Measurements from ENCODE around the gene PGAM2.
A peak's percentile ranks its signal among the peaks of the same experiment; 100 is the strongest.

The PGAM2 gene

GRCh38 chr7:44076101-44076895, 10.9 kb upstream of the PGAM2 start:
- no peaks in the 10 kb centered on the region for H3K9me3 ChIP-seq
- intact Hi-C loops (cut with DNase I; ENCODE audit: low total_unique reads) = loop anchor here (5.0 kb wide), 1 partner anchor 41 kb away; no protein-coding TSS in a partner anchor
- no peak for DNase-seq
- no peak overlapping the region for H3K27ac ChIP-seq
- H3K4me3 ChIP-seq = no peak overlapping the region
- H3K27me3 ChIP-seq = no peaks in the 10 kb centered on the region
- peaks cover 26 to 84% (median 63%) of the 10 kb centered on the region in 3 donors for H3K36me3 ChIP-seq
- H3K4me1 ChIP-seq = peaks cover 4 to 51% (median 46%) of the 10 kb centered on the region in 4 donors
- TF ChIP-seq CTCF (IDR thresholded peaks at IDR 0.05) = no peak

DNA sequence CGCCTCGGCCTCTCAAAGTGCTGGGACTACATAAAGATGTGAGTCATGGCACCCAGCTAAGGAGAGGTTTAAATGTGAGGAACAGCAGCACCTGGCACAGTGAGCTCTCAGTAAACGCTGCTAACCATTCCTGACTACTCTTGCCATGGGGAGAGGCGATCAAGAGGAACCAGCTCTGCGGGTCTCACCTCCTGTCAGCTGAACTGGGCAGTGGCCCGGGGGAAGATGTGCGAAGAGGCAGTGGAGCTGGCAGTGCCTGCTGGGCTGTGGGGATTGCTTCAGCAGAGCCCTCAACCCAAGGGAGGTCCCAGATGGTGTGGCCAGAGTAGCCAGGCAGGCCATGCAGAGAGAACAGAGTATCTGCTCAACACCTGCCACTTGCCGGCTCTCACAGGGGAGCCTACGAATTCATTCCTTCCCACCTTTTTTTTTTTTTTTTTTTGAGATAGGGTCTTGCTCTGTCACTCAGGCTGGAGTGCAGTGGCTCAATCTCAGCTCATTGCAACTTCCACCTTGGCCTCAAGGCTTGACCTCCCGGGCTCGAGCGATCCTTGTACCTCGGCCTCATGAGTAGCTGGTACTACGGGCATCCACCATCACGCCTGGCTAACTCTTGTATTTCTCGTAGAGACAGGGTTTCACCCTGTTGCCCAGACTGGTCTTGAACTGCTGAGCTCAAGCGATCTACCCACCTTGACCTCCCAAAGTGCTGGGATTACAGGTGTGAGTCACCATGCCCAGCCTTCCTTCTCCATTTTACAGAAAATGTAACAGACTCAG, 10.1 kb upstream of the PGAM2 start:
- Histone ChIP-seq H3K4me1 (peaks cover 4 to 44% (median 38%) of the 10 kb centered on the region in 4 donors), H3K36me3 (peaks cover 26 to 79% (median 58%) of the 10 kb centered on the region in 3 donors), H3K9me3 (no peaks in the 10 kb centered on the region), H3K4me3 (no peak overlapping the region), H3K27me3 (no peaks in the 10 kb centered on the region), H3K27ac (peak overlapping the region in 1 of 2 donors; percentile 82)
- intact Hi-C loops (cut with DNase I; ENCODE audit: low total_unique reads) = loop anchor here (5.0 kb wide), 1 partner anchor 42 kb away; no protein-coding TSS in a partner anchor
- DNase-seq = no peak
- TF ChIP-seq CTCF (IDR thresholded peaks at IDR 0.05) = no peak

DNA sequence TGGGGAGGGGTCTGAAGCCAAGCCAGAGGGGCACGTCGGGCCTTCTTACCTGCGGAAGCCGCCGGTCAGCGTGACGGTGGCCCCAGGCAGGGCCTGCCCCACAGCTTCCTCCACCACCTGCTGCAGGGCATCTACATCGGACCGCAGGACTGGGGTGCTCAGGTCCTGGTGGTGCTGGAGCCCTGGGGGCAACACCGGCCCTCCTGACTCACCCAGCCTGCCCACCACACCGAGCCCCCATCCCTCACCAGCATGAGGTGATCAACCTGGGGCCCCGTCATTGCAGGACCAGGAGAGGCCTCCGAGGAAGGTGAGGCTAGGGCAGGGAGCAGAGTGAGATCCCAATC, 9.0 kb upstream of the PGAM2 start:
- H3K27ac ChIP-seq = peak overlapping the region; percentile 64 to 82
- no peaks in the 10 kb centered on the region for H3K27me3 ChIP-seq
- H3K4me1 ChIP-seq = peaks cover 4 to 42% (median 27%) of the 10 kb centered on the region in 4 donors
- H3K36me3 ChIP-seq = peaks cover 21 to 68% (median 46%) of the 10 kb centered on the region in 3 donors
- no peaks in the 10 kb centered on the region for H3K9me3 ChIP-seq
- no peak overlapping the region for H3K4me3 ChIP-seq
- no peak for DNase-seq
- intact Hi-C loops (cut with DNase I; ENCODE audit: low total_unique reads) = loop anchor here (5.0 kb wide), 1 partner anchor 123 kb away; no protein-coding TSS in a partner anchor
- no peak for TF ChIP-seq CTCF (IDR thresholded peaks at IDR 0.05)

DNA sequence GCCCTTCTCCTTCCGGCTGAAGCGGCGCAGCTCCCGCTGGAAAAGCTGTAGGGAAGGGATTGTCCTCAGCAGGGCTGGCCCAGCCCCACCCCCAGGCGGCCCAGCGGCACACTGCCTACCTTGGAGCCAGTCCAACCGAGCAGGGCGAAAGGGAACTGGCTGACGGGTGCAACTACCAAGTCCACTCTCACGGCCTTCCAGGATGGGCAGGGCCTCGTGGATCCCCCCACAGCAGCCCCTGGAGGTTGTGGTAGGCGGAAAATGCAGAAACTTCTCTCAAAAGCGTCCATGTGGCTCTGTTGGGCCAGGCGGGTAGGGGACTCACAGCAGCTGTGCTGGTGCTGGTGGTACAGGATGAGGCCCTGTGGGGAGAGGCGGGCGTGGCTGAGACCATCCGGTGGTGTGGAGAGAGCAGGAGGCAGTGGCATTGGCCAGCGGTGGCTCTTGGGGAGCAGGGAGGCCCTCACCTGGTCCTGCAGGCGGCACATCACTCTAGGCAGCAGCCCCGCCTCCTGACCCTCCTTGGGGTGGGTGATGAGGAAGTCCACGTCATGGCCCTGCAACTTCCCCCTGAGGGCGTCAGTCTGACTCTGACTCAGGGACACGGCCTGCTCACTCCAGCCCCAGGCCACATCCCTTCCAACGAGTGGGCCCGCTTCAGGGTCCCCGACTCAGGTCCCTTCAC, 8.4 kb upstream of the PGAM2 start:
- Histone ChIP-seq H3K4me3 (peak overlapping the region in 1 of 2 donors; percentile 15), H3K27me3 (no peaks in the 10 kb centered on the region), H3K4me1 (peaks cover 4 to 39% (median 26%) of the 10 kb centered on the region in 4 donors), H3K27ac (peak overlapping the region; percentile 64 to 82), H3K9me3 (no peaks in the 10 kb centered on the region), H3K36me3 (peaks cover 19 to 62% (median 41%) of the 10 kb centered on the region in 3 donors)
- intact Hi-C loops (cut with DNase I; ENCODE audit: low total_unique reads) = loop anchor here (5.0 kb wide), 1 partner anchor 123 kb away; no protein-coding TSS in a partner anchor
- TF ChIP-seq CTCF (IDR thresholded peaks at IDR 0.05) = peak; percentile 20 to 24
- peak; percentile 80 to 93 for DNase-seq
